H9 (cell line): ENCODE data around the gene DHX35. TPM values are rescaled to one million over a fixed set of nuclear protein-coding genes. Genes with fewer than 3 reads are reported as not detected.

Source experiments
- DNase-seq: peaks from one replicate; pipeline ENCODE4 v3.0.0-alpha.2; 2017
- H2AFZ ChIP-seq: one replicate; pipeline ENCODE4 v1.6.1; 2013; ENCODE audit warnings: mild to moderate bottlenecking, low read length, control low read depth, moderate library complexity
- H2AK5ac ChIP-seq: 2 replicates; pipeline ENCODE4 v1.6.1; 2013; ENCODE audit warnings: low read length, control low read depth, mixed read lengths; ENCODE audit not compliant: insufficient read length
- H2BK120ac ChIP-seq: one replicate; pipeline ENCODE4 v1.6.1; 2013; ENCODE audit warnings: low read depth, mild to moderate bottlenecking, low read length, control low read depth, inconsistent platforms; ENCODE audit not compliant: poor library complexity, severe bottlenecking
- H2BK12ac ChIP-seq: 2 replicates; pipeline ENCODE4 v1.6.1; 2013; ENCODE audit warnings: low read length, control low read depth, mixed read lengths, low read depth; ENCODE audit not compliant: insufficient read length
- H2BK15ac ChIP-seq: 2 replicates; pipeline ENCODE4 v1.6.1; 2013; ENCODE audit warnings: low read depth, low read length, control low read depth
- H2BK20ac ChIP-seq: one replicate; pipeline ENCODE4 v1.6.1; 2013; ENCODE audit warnings: low read depth, mild to moderate bottlenecking, low read length, control low read depth, inconsistent platforms; ENCODE audit not compliant: poor library complexity, severe bottlenecking
- H2BK5ac ChIP-seq: 2 replicates; pipeline ENCODE4 v1.6.1; 2013; ENCODE audit warnings: low read length, control low read depth, mixed read lengths; ENCODE audit not compliant: insufficient read length
- H3K14ac ChIP-seq: 2 replicates; pipeline ENCODE4 v1.6.1; 2013; ENCODE audit warnings: low read length, control low read depth; ENCODE audit not compliant: insufficient read depth
- H3K18ac ChIP-seq: 2 replicates; pipeline ENCODE4 v1.6.1; 2013; ENCODE audit warnings: low read depth, mild to moderate bottlenecking, mixed read lengths, low read length, control low read depth; ENCODE audit not compliant: insufficient read length
- H3K23ac ChIP-seq: 2 replicates; pipeline ENCODE4 v1.6.1; 2013; ENCODE audit warnings: low read length, control low read depth, mixed read lengths, low read depth; ENCODE audit not compliant: insufficient read length
- H3K23me2 ChIP-seq: 2 replicates; pipeline ENCODE4 v1.6.1; 2013; ENCODE audit warnings: low read depth, mild to moderate bottlenecking, mixed read lengths, low read length, control low read depth; ENCODE audit not compliant: insufficient read length, poor library complexity, severe bottlenecking
- H3K27ac ChIP-seq: 2 replicates; pipeline ENCODE4 v1.5.1; 2013; ENCODE audit warnings: low read length, control low read depth, mixed read lengths, low read depth; ENCODE audit not compliant: insufficient read length
- H3K27me3 ChIP-seq: 2 replicates; pipeline ENCODE4 v1.6.1; 2013; ENCODE audit warnings: low read length, control low read depth, inconsistent platforms; ENCODE audit not compliant: insufficient read depth
- H3K4ac ChIP-seq: 2 replicates; pipeline ENCODE4 v1.6.1; 2013; ENCODE audit warnings: low read depth, mild to moderate bottlenecking, control low read depth, inconsistent platforms, low read length, moderate library complexity
- H3K4me1 ChIP-seq: 2 replicates; pipeline ENCODE4 v1.6.1; 2013; ENCODE audit warnings: low read length, control low read depth, inconsistent platforms; ENCODE audit not compliant: insufficient read depth
- H3K4me2 ChIP-seq: 2 replicates; pipeline ENCODE4 v1.6.1; 2013; ENCODE audit warnings: low read length, control low read depth, mixed read lengths; ENCODE audit not compliant: insufficient read length, insufficient read depth
- H3K56ac ChIP-seq: 2 replicates; pipeline ENCODE4 v1.6.1; 2013; ENCODE audit warnings: low read depth, mild to moderate bottlenecking, mixed read lengths, low read length, control low read depth; ENCODE audit not compliant: insufficient read length
- H3K79me1 ChIP-seq: 2 replicates; pipeline ENCODE4 v1.6.1; 2013; ENCODE audit warnings: low read depth, mild to moderate bottlenecking, moderate library complexity, low read length, control low read depth, inconsistent platforms; ENCODE audit not compliant: insufficient read depth, poor library complexity, severe bottlenecking
- H3K79me2 ChIP-seq: 2 replicates; pipeline ENCODE4 v1.6.1; 2013; ENCODE audit warnings: low read length, control low read depth, inconsistent platforms; ENCODE audit not compliant: insufficient read depth
- H3K9ac ChIP-seq: 2 replicates; pipeline ENCODE4 v1.6.1; 2013; ENCODE audit warnings: low read length, control low read depth, mixed read lengths; ENCODE audit not compliant: insufficient read length; ENCODE audit errors: extremely low read depth
- H3K9me3 ChIP-seq: one replicate; pipeline ENCODE4 v1.6.1; 2013; ENCODE audit warnings: low read depth, low read length, inconsistent platforms; ENCODE audit not compliant: control insufficient read depth
- H3T11ph ChIP-seq: one replicate; pipeline ENCODE4 v1.6.1; 2013; ENCODE audit warnings: mild to moderate bottlenecking, low read length, control low read depth, inconsistent platforms
- H4K20me1 ChIP-seq: one replicate; pipeline ENCODE4 v1.6.1; 2013; ENCODE audit not compliant: control insufficient read depth, insufficient read length, insufficient read depth
- H4K5ac ChIP-seq: 2 replicates; pipeline ENCODE4 v1.6.1; 2013; ENCODE audit warnings: low read depth, mild to moderate bottlenecking, mixed read lengths, low read length, control low read depth; ENCODE audit not compliant: insufficient read length
- H4K8ac ChIP-seq: replicated peaks from 2 replicates; pipeline ENCODE4 v1.6.1; 2013; ENCODE audit warnings: low read length, control low read depth, mixed read lengths, low read depth; ENCODE audit not compliant: insufficient read length
- H4K91ac ChIP-seq: 2 replicates; pipeline ENCODE4 v1.6.1; 2013; ENCODE audit warnings: low read depth, mild to moderate bottlenecking, moderate library complexity, mixed read lengths, low read length, control low read depth; ENCODE audit not compliant: insufficient read length
- H3K27ac Mint-ChIP-seq, 3 experiments: 2 replicates in 2 of 3; 3 replicates in 1 of 3; pipeline ENCODE4 v1.8.0; 2020 to 2021; ENCODE audit warnings: mixed read lengths in 3 of 3, mild to moderate bottlenecking in 1 of 3, moderate library complexity in 1 of 3
- H3K27me3 Mint-ChIP-seq: 2 replicates; pipeline ENCODE4 v1.8.0; 2021; ENCODE audit warnings: low read depth, mild to moderate bottlenecking, moderate library complexity, mixed read lengths
- H3K36me3 Mint-ChIP-seq, 3 experiments: 2 replicates in 2 of 3; 3 replicates in 1 of 3; pipeline ENCODE4 v1.8.0; 2020 to 2021; ENCODE audit warnings: low read depth in 3 of 3, mixed read lengths in 3 of 3; ENCODE audit not compliant: insufficient read depth in 1 of 3
- H3K4me1 Mint-ChIP-seq, 2 experiments: 2 replicates each; pipeline ENCODE4 v1.8.0; 2020; ENCODE audit warnings: mixed read lengths in 2 of 2
- H3K4me3 Mint-ChIP-seq, 2 experiments: 2 replicates in 1 of 2; 3 replicates in 1 of 2; pipeline ENCODE4 v1.8.0; 2020 to 2021; ENCODE audit warnings: mild to moderate bottlenecking in 2 of 2, mixed read lengths in 2 of 2, moderate library complexity in 1 of 2
- H3K9me3 Mint-ChIP-seq, 2 experiments: 2 replicates in 1 of 2; 3 replicates in 1 of 2; pipeline ENCODE4 v1.8.0; 2020; ENCODE audit warnings: mild to moderate bottlenecking in 2 of 2, mixed read lengths in 2 of 2, moderate library complexity in 1 of 2
- CTCF ChIP-seq: fragments of 200-600 bp; sonication (generic); conservative IDR thresholded peaks from 3 replicates; pipeline ENCODE4 v1.8.0; 2021; ENCODE audit warnings: antibody characterized with exemption, mild to moderate bottlenecking
- WGBS: extraction: QIAGEN DNeasy Blood & Tissue Kit; methylation state at CpG from one replicate; pipeline ENCODE4 v1.1.7; 2013; ENCODE audit warnings: missing lambda C conversion rate, low lambda C conversion rate, mixed read lengths; ENCODE audit not compliant: insufficient read length; ENCODE audit errors: extremely low coverage; 5-methylcytosine and 5-hydroxymethylcytosine counted together
- total RNA-seq: library from RNA; stranded (reverse); gene quantifications from 2 replicates; pipeline ENCODE4 v1.2.1, GENCODE V29; 2021

DHX35 gene
- total RNA-seq, 1 experiment from 2014 or later = 14.4 TPM

- H3T11ph ChIP-seq = no peak overlapping the region
- Mint-ChIP-seq H3K27me3 (no peaks in the 10 kb centered on the region), H3K4me3 (no peak overlapping the region), H3K4me1 (peaks cover 5 to 9% of the 10 kb centered on the region in 2 experiments), H3K27ac (no peak overlapping the region; a peak in 1 of 7 replicates), H3K36me3 (peaks cover 0 to 4% (median 2%) of the 10 kb centered on the region in 3 experiments; a peak in 3 of 7 replicates), H3K9me3 (no peaks in the 10 kb centered on the region)
- no peak overlapping the region for H3K4ac ChIP-seq
- H4K20me1 ChIP-seq = no peaks in the 10 kb centered on the region
- no peak overlapping the region for H2BK20ac ChIP-seq
- H3K27ac ChIP-seq = no peak overlapping the region
- H4K91ac ChIP-seq = no peak overlapping the region
- no peaks in the 10 kb centered on the region for H3K79me2 ChIP-seq
- no CpG with 5 or more reads among the region's 1 CpG for WGBS
- no peak for DNase-seq
- H2AFZ ChIP-seq = no peak overlapping the region
- no peak overlapping the region for H3K23ac ChIP-seq
- no peak overlapping the region for H3K18ac ChIP-seq
- H3K79me1 ChIP-seq = no peaks in the 10 kb centered on the region
- H3K23me2 ChIP-seq = no peaks in the 10 kb centered on the region
- no peak overlapping the region for H2BK5ac ChIP-seq
- H2AK5ac ChIP-seq = no peak overlapping the region
- no peaks in the 10 kb centered on the region for H3K27me3 ChIP-seq
- H3K14ac ChIP-seq = no peak overlapping the region
- no peak overlapping the region for H3K4me2 ChIP-seq
- no peak overlapping the region for H4K8ac ChIP-seq
- no peak overlapping the region for H3K56ac ChIP-seq
- no peak overlapping the region for H3K9ac ChIP-seq
- H2BK15ac ChIP-seq = no peak overlapping the region
- no peak overlapping the region for H2BK120ac ChIP-seq
- TF ChIP-seq CTCF = no peak
- no peak overlapping the region for H2BK12ac ChIP-seq
- no peak overlapping the region for H4K5ac ChIP-seq
- H3K4me1 ChIP-seq = no peaks in the 10 kb centered on the region
- no peaks in the 10 kb centered on the region for H3K9me3 ChIP-seq
Observed at GRCh38 chr20:38982291-38982690, 20.1 kb downstream of the DHX35 start.
